ENCODE results near the gene PGBD5. TPM values are rescaled to one million over a fixed set of nuclear protein-coding genes. Genes with fewer than 3 reads are reported as not detected.
A peak's percentile ranks its signal among the peaks of the same experiment; 100 is the strongest.

PGBD5 gene
- total RNA-seq, 2 donors from 2014 or later, result 0.52 TPM; not detected in 1

DNA sequence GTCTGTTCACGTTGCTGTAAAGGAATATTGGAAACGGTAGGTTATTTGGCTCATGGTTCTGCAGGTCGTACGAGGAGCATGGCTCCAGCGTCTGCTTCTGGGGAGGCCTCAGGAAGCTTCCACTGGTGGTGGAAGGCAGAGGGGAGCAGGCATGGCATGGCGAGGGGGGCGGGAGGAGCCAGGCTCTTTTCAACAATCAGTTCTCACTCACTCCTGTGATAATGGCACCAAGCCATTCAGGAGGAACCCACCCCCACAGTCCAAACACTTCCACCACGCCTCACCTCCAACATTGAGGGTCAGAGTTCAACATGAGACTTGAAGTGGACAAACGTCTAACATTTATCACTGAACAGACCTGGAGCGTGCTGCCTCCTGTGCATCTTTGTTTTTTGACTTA lies 141.2 kb downstream of the PGBD5 start:
- Mint-ChIP-seq H3K4me3 (no peak overlapping the region), H3K4me1 (no peaks in the 10 kb centered on the region)

GRCh38 chr1:230283678-230284077 lies 142.5 kb downstream of the PGBD5 start:
- Mint-ChIP-seq H3K4me3 (no peak overlapping the region), H3K9me3 (no peaks in the 10 kb centered on the region), H3K36me3 (ENCODE audit: low read depth) (peaks cover 33% of the 10 kb centered on the region), H3K27ac (no peak overlapping the region), H3K27me3 (no peaks in the 10 kb centered on the region), H3K4me1 (no peaks in the 10 kb centered on the region)
- no peak for ATAC-seq (replicated peaks)

More for the DNA sequence above, 141.2 kb downstream of the PGBD5 start:
- peaks cover 21% of the 10 kb centered on the region for H3K36me3 Mint-ChIP-seq (ENCODE audit: low read depth)
- H3K27ac Mint-ChIP-seq, result peak overlapping the region; percentile 58
- ATAC-seq (replicated peaks), result no peak
- H3K9me3 Mint-ChIP-seq, result no peaks in the 10 kb centered on the region
- H3K27me3 Mint-ChIP-seq, result no peaks in the 10 kb centered on the region

DNA sequence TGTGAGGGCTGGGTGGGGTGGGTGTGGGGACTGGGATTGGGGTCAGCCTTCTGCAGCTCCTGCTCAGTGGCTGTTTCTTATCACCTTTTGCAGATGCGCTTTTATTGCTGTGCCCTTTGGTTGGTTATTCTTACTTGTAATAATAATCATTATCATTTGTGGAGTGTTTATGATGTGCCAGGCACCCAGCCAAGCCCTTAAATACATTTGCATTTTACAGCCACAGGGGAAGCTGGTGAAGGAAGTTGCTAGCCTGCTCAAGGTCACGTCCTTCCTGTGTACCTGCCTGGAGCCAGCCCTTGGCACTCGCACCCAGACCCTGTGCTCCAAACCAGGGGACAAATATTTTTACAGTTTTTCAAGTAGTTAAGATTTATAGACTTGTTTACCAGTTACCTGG lies 144.0 kb downstream of the PGBD5 start:
- Mint-ChIP-seq H3K4me1 (no peaks in the 10 kb centered on the region), H3K36me3 (ENCODE audit: low read depth) (peaks cover 48% of the 10 kb centered on the region), H3K27ac (peak overlapping the region; percentile 86), H3K4me3 (peak overlapping the region; percentile 26), H3K27me3 (no peaks in the 10 kb centered on the region), H3K9me3 (no peaks in the 10 kb centered on the region)
- peak; percentile 62 for ATAC-seq (replicated peaks)

GRCh38 chr1:230281556-230281955 lies 144.6 kb downstream of the PGBD5 start:
- Mint-ChIP-seq H3K4me3 (no peak overlapping the region), H3K27me3 (no peaks in the 10 kb centered on the region), H3K27ac (peak overlapping the region; percentile 86), H3K9me3 (no peaks in the 10 kb centered on the region), H3K4me1 (no peaks in the 10 kb centered on the region), H3K36me3 (ENCODE audit: low read depth) (peaks cover 54% of the 10 kb centered on the region)
- no peak for ATAC-seq (replicated peaks)

DNA sequence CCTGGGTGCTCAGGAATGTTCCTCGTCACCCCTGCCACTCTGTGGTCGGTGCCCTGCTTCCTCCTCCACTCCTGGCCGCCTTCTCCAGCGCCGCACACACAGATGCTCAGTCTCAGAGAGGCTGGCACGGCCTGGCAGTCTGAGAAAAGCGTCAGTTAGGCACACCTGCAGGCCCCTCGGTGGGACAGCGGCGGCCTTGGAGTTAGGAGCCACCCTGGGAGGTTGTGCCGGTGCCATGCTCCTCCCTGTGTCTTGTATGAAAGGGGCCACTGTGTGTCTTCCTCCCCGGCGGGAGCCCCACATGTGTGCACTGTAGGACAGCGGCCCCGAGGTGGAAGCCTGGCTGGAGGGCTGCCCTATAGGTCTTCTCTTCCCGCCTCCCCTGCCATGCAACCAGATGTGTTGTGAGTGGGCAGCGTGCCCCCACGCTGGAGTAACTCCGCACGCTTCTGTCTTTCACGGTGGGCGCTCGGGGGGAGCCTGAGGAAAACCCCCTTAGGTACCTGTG lies 145.2 kb downstream of the PGBD5 start:
- ATAC-seq (replicated peaks), result no peak
- Mint-ChIP-seq H3K4me3 (no peak overlapping the region), H3K36me3 (ENCODE audit: low read depth) (peaks cover 59% of the 10 kb centered on the region), H3K4me1 (no peaks in the 10 kb centered on the region), H3K9me3 (no peaks in the 10 kb centered on the region), H3K27me3 (no peaks in the 10 kb centered on the region), H3K27ac (peak overlapping the region; percentile 86)

- Mint-ChIP-seq H3K27ac (no peak overlapping the region), H3K36me3 (ENCODE audit: low read depth) (peaks cover 59% of the 10 kb centered on the region), H3K4me1 (no peaks in the 10 kb centered on the region), H3K4me3 (no peak overlapping the region), H3K9me3 (no peaks in the 10 kb centered on the region), H3K27me3 (no peaks in the 10 kb centered on the region)
- no peak for ATAC-seq (replicated peaks)
Measured at GRCh38 chr1:230280054-230280795, 145.9 kb downstream of the PGBD5 start.

- ATAC-seq (replicated peaks), result no peak
- H3K27ac Mint-ChIP-seq, result no peak overlapping the region
Measured at GRCh38 chr1:230279583-230279945, 146.6 kb downstream of the PGBD5 start.

GRCh38 chr1:230278871-230279582 lies 147.1 kb downstream of the PGBD5 start:
- H3K27me3 Mint-ChIP-seq, result no peaks in the 10 kb centered on the region
- H3K9me3 Mint-ChIP-seq, result no peaks in the 10 kb centered on the region
- no peak overlapping the region for H3K4me3 Mint-ChIP-seq
- no peaks in the 10 kb centered on the region for H3K4me1 Mint-ChIP-seq
- no peak overlapping the region for H3K27ac Mint-ChIP-seq
- ATAC-seq (replicated peaks), result no peak
- peaks cover 66% of the 10 kb centered on the region for H3K36me3 Mint-ChIP-seq (ENCODE audit: low read depth)

More at GRCh38 chr1:230279583-230279945, 146.6 kb downstream of the PGBD5 start:
- Mint-ChIP-seq H3K36me3 (ENCODE audit: low read depth) (peaks cover 62% of the 10 kb centered on the region), H3K4me1 (no peaks in the 10 kb centered on the region), H3K9me3 (no peaks in the 10 kb centered on the region), H3K4me3 (no peak overlapping the region), H3K27me3 (no peaks in the 10 kb centered on the region)

- H3K27me3 Mint-ChIP-seq, result no peaks in the 10 kb centered on the region
- no peaks in the 10 kb centered on the region for H3K9me3 Mint-ChIP-seq
- peak overlapping the region; percentile 65 for H3K27ac Mint-ChIP-seq
- ATAC-seq (replicated peaks), result no peak
- peaks cover 66% of the 10 kb centered on the region for H3K36me3 Mint-ChIP-seq (ENCODE audit: low read depth)
- no peak overlapping the region for H3K4me3 Mint-ChIP-seq
- peaks cover 4% of the 10 kb centered on the region for H3K4me1 Mint-ChIP-seq
Measured at GRCh38 chr1:230278376-230278775, 147.8 kb downstream of the PGBD5 start.

DNA sequence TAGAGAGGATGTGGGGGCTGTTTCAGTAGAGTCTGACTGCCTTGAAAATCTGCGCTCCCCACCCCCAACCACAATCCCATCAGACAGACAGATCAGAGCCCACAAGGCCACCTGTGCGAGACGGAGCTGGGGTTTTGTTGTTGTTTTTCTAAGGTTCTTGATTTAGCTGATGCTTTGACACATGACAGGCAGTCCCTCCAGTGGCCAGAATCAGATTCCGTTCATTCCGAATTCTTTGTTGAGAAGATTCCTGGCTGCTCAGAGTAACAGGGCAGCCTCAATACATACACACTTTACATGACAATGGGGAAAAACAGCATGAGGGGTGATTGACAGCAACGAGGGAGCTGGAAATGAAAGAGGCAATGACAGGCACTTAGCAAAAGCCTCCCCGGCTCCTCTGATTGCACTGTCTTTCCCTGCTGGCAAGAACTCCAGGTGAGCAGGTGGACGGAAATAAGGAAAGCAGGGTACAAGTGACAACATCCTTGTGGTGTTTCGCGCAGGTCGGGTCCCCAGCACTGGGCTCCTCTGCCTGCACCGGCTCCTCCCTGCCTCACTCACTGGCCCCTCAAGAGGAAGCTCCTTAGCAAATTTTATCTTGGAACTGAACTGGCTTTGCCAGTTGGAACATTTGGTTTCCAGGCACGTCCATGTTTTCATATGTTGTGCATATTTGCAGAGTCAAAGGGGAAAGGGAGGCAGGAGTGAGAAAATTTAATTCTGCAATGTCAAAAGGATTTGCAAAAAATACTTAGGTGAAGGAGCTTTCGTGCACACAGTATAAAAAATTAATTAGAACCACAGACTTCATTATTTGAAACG lies 148.7 kb downstream of the PGBD5 start:
- Mint-ChIP-seq H3K27me3 (no peaks in the 10 kb centered on the region), H3K27ac (peak overlapping the region; percentile 54), H3K4me1 (peaks cover 9% of the 10 kb centered on the region), H3K4me3 (no peak overlapping the region), H3K9me3 (no peaks in the 10 kb centered on the region), H3K36me3 (ENCODE audit: low read depth) (peaks cover 64% of the 10 kb centered on the region)
- no peak for ATAC-seq (replicated peaks)

GRCh38 chr1:230276401-230276800 lies 149.7 kb downstream of the PGBD5 start:
- H3K4me3 Mint-ChIP-seq, result no peak overlapping the region
- no peaks in the 10 kb centered on the region for H3K9me3 Mint-ChIP-seq
- peaks cover 10% of the 10 kb centered on the region for H3K4me1 Mint-ChIP-seq
- H3K27me3 Mint-ChIP-seq, result no peaks in the 10 kb centered on the region
- ATAC-seq (replicated peaks), result no peak
- no peak overlapping the region for H3K27ac Mint-ChIP-seq
- peaks cover 56% of the 10 kb centered on the region for H3K36me3 Mint-ChIP-seq (ENCODE audit: low read depth)

GRCh38 chr1:230274254-230274653 lies 151.9 kb downstream of the PGBD5 start:
- peaks cover 44% of the 10 kb centered on the region for H3K36me3 Mint-ChIP-seq (ENCODE audit: low read depth)
- H3K4me1 Mint-ChIP-seq, result peaks cover 15% of the 10 kb centered on the region
- no peak overlapping the region for H3K4me3 Mint-ChIP-seq
- no peaks in the 10 kb centered on the region for H3K9me3 Mint-ChIP-seq
- ATAC-seq (replicated peaks), result no peak
- no peaks in the 10 kb centered on the region for H3K27me3 Mint-ChIP-seq
- peak overlapping the region; percentile 68 for H3K27ac Mint-ChIP-seq

DNA sequence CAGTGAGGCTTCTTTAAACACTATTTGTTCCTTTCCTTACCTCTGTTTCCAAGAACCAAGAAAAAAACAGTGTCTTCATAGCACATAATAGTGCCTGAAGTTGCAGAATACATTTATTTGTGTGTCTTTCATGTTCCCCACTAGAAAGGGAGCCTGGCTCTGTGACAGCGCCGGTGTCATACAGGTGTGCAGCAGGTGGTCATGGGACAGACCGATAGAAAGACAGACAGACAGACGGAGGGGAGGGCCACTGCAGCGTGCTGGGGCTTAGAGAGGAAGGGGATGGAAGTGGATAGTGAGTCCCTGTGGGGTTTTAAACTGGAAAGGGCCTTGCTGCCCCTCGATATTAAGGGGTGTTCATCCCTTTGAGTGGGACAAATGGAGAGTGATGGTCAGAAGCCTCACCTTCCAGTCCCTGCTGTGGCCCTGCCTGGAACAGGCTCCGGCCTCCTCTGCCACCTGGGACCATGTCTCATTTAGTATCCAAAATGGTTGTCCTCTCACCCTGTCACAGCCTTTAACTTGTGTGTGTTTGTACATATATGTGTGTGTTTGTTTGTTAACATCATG lies 152.9 kb downstream of the PGBD5 start:
- ATAC-seq (replicated peaks), result no peak
- H3K27me3 Mint-ChIP-seq, result no peaks in the 10 kb centered on the region
- H3K36me3 Mint-ChIP-seq (ENCODE audit: low read depth), result peaks cover 34% of the 10 kb centered on the region
- no peaks in the 10 kb centered on the region for H3K9me3 Mint-ChIP-seq
- no peak overlapping the region for H3K4me3 Mint-ChIP-seq
- peak overlapping the region; percentile 68 for H3K27ac Mint-ChIP-seq
- H3K4me1 Mint-ChIP-seq, result peaks cover 15% of the 10 kb centered on the region

DNA sequence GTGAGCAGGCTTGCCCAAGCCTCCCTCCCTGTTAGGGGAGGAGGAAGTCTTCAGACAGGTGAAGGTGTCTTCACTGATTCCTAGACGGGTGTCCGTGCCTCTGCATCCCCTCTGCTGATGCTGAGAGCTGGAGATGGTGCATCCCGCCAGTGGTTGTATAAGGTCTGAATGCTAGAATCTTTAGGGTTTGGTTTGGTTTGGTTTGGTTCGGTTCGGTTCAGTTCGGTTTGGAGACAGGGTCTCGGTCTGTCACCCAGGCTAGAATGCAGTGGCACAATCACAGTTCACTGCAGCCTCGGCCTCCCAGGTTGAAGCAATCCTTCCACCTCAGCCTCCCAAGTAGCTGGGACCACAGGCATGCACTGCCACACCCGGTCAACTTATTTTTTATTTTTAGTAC lies 153.6 kb downstream of the PGBD5 start:
- no peak overlapping the region for H3K4me3 Mint-ChIP-seq
- no peaks in the 10 kb centered on the region for H3K9me3 Mint-ChIP-seq
- peak overlapping the region; percentile 68 for H3K27ac Mint-ChIP-seq
- peaks cover 31% of the 10 kb centered on the region for H3K36me3 Mint-ChIP-seq (ENCODE audit: low read depth)
- peaks cover 15% of the 10 kb centered on the region for H3K4me1 Mint-ChIP-seq
- no peak for ATAC-seq (replicated peaks)
- no peaks in the 10 kb centered on the region for H3K27me3 Mint-ChIP-seq
